GM12878 (cell line): ENCODE measurements around the gene RBM4B. TPM values are rescaled to one million over a fixed set of nuclear protein-coding genes. Genes with fewer than 3 reads are reported as not detected.

Source experiments
- ATAC-seq: fragments of 200-7000 bp; cut with Tn5 transposase; 3 replicates; pipeline ENCODE4 v1.9.1; 2020; ENCODE audit warnings: mild to moderate bottlenecking, moderate library complexity
- BruUV-seq: library from RNA; stranded (reverse); fragments of 400-500 nt; replicated peaks from 2 replicates; lab custom pipeline; 2021; lab: Mats Ljungman, UMichigan
- CTCF ChIA-PET: fragments of 300-600 bp; sonication (Branson Sonifier 250); formaldehyde crosslinking; extraction: SDS; loops from one replicate; lab custom pipeline; 2021; ENCODE audit warnings: inconsistent platforms; lab: Yijun Ruan, JAX
- POLR2A ChIA-PET: fragments of 350-600 bp; formaldehyde crosslinking; extraction: SDS; loops from one replicate; lab custom pipeline; 2021; ENCODE audit warnings: inconsistent platforms; lab: Charles Lee
- RAD21 ChIA-PET: fragments of 300-600 bp; sonication (Branson Sonifier 250); formaldehyde crosslinking; loops from one replicate; lab custom pipeline; 2023; ENCODE audit warnings: antibody characterized with exemption; ENCODE audit not compliant: unreplicated experiment; lab: Charles Lee
- SMC1A ChIA-PET: fragments of 300-600 bp; sonication (Branson Sonifier 250); formaldehyde crosslinking; loops from one replicate; lab custom pipeline; 2023; ENCODE audit not compliant: unreplicated experiment, uncharacterized antibody; lab: Charles Lee
- DNase-seq: peaks from one replicate; pipeline ENCODE4 v3.0.0-alpha.2; 2011; ENCODE audit warnings: low read depth, low spot score
- FAIRE-seq: peaks from 3 replicates; lab custom pipeline; 2011; peaks lifted over from hg19 to GRCh38; lab: Jason Lieb, UNC
- H2AFZ ChIP-seq: 2 replicates; pipeline ENCODE4 v1.6.0; 2011; ENCODE audit warnings: low read depth, low read length, control low read depth; ENCODE audit not compliant: control insufficient read depth
- H3K27ac ChIP-seq: 2 replicates; pipeline ENCODE4 v1.5.1; 2011; ENCODE audit warnings: control low read depth; ENCODE audit not compliant: control insufficient read depth, insufficient read depth
- H3K27me3 ChIP-seq, 2 experiments: replicated peaks in 1 of 2; 2 replicates each; pipeline versions ENCODE4 v1.6.0 to v1.6.1; 2011; ENCODE audit warnings: low read length in 1 of 2; ENCODE audit not compliant: control insufficient read depth in 2 of 2, insufficient read depth in 2 of 2
- H3K36me3 ChIP-seq, 2 experiments: 2 replicates each; pipeline ENCODE4 v1.5.1; 2011; ENCODE audit warnings: low read length in 1 of 2; ENCODE audit not compliant: control insufficient read depth in 2 of 2, insufficient read depth in 2 of 2
- H3K4me1 ChIP-seq: 2 replicates; pipeline ENCODE4 v1.6.1; 2011; ENCODE audit warnings: mild to moderate bottlenecking, low read length, moderate library complexity, mixed read lengths; ENCODE audit not compliant: control insufficient read depth, insufficient read depth
- H3K4me2 ChIP-seq: 2 replicates; pipeline ENCODE4 v1.6.0; 2011; ENCODE audit warnings: control low read depth; ENCODE audit not compliant: control insufficient read depth, insufficient read depth
- H3K4me3 ChIP-seq: fragments of 200-600 bp; sonication (generic); 2 replicates; pipeline ENCODE4 v1.5.1; 2016
- H3K79me2 ChIP-seq: 2 replicates; pipeline ENCODE4 v1.6.0; 2011; ENCODE audit warnings: low read length; ENCODE audit not compliant: control insufficient read depth, insufficient read depth
- H3K9ac ChIP-seq: 2 replicates; pipeline ENCODE4 v1.8.0; 2011; ENCODE audit warnings: low read length, control low read depth, mixed read lengths; ENCODE audit not compliant: control insufficient read depth, insufficient read depth
- H3K9me3 ChIP-seq: replicated peaks from 3 replicates; pipeline ENCODE4 v1.5.1; 2011; ENCODE audit warnings: mild to moderate bottlenecking, low read length; ENCODE audit not compliant: control insufficient read depth, insufficient read depth
- H4K20me1 ChIP-seq: 2 replicates; pipeline ENCODE4 v1.6.0; 2011; ENCODE audit not compliant: control insufficient read depth, insufficient read depth
- BACH1 ChIP-seq: fragments of 450-650 bp; IDR thresholded peaks from 2 replicates; pipeline ENCODE4 v1.6.1; 2017; ENCODE audit warnings: mild to moderate bottlenecking, borderline replicate concordance
- CBX3 ChIP-seq: fragments of 200-600 bp; sonication (generic); IDR thresholded peaks from 2 replicates; pipeline ENCODE4 v1.6.1; 2016; ENCODE audit warnings: low read depth, borderline replicate concordance
- CHD1 ChIP-seq: IDR thresholded peaks from 2 replicates; pipeline ENCODE4 v1.6.1; 2012; ENCODE audit warnings: low read depth, low read length, improper control_type of control experiment
- CREB1 ChIP-seq: IDR thresholded peaks from 2 replicates; pipeline ENCODE4 v1.6.1; 2012; ENCODE audit warnings: low read depth, mild to moderate bottlenecking, inconsistent platforms
- FOS ChIP-seq: IDR thresholded peaks from 3 replicates; pipeline ENCODE4 v1.6.1; 2011; ENCODE audit warnings: borderline replicate concordance; ENCODE audit not compliant: insufficient read length; ENCODE audit errors: extremely low read depth
- FOXM1 ChIP-seq: IDR thresholded peaks from 2 replicates; pipeline ENCODE4 v1.6.1; 2012; ENCODE audit warnings: low read depth, mild to moderate bottlenecking, inconsistent platforms, low read length, moderate library complexity
- HDGF ChIP-seq: fragments of 450-650 bp; IDR thresholded peaks from 2 replicates; pipeline ENCODE4 v1.6.1; 2016; ENCODE audit warnings: antibody characterized with exemption
- MYB ChIP-seq: fragments of 150-350 bp; IDR thresholded peaks from 2 replicates; pipeline ENCODE4 v1.6.1; 2014; ENCODE audit warnings: mild to moderate bottlenecking, low read depth, low read length, borderline replicate concordance
- PAX5 ChIP-seq: IDR thresholded peaks from 2 replicates; pipeline ENCODE4 v1.6.1; 2011; ENCODE audit warnings: low read depth, low read length, borderline replicate concordance
- POLR2A ChIP-seq: IDR thresholded peaks from 2 replicates; pipeline ENCODE4 v1.6.1; 2011; ENCODE audit warnings: low read depth, mild to moderate bottlenecking, low read length
- SMC3 ChIP-seq: IDR thresholded peaks from 2 replicates; pipeline ENCODE4 v1.6.1; 2011; ENCODE audit warnings: low read length, improper control_type of control experiment, borderline replicate concordance
- SREBF1 ChIP-seq: IDR thresholded peaks from 2 replicates; pipeline ENCODE4 v1.6.1; 2012; ENCODE audit warnings: mild to moderate bottlenecking, low read length
- STAT3 ChIP-seq: IDR thresholded peaks from 2 replicates; pipeline ENCODE4 v1.6.1; 2011; ENCODE audit warnings: low read depth, low read length, improper control_type of control experiment
- TBL1XR1 ChIP-seq: IDR thresholded peaks from 2 replicates; pipeline ENCODE4 v1.6.1; 2012; ENCODE audit warnings: low read depth, low read length, improper control_type of control experiment
- ZNF384 ChIP-seq: IDR thresholded peaks from 2 replicates; pipeline ENCODE4 v1.6.1; 2012; ENCODE audit warnings: low read depth, mild to moderate bottlenecking, low read length, improper control_type of control experiment, borderline replicate concordance
- WGBS: methylation state at CpG from one replicate; pipeline ENCODE4 v1.1.6; 2016; ENCODE audit warnings: low lambda C conversion rate; ENCODE audit not compliant: insufficient replicate concordance, insufficient coverage; ENCODE audit errors: missing lambda C conversion rate; 5-methylcytosine and 5-hydroxymethylcytosine counted together
- in situ Hi-C: fragments of 300-500 bp; cut with MboI; formaldehyde crosslinking; loops from 9 replicates; pipeline ENCODE4 v1.14.3; 2018; ENCODE audit warnings: mixed read lengths
- intact Hi-C: fragments of 100-400 bp; cut with micrococcal nuclease; formaldehyde crosslinking; loops from one replicate; pipeline ENCODE4 v1.14.2; 2022; ENCODE audit not compliant: unreplicated experiment
- polyA plus RNA-seq, 11 experiments: library from polyadenylated mRNA; depleted of rRNA in 4 of 11; unstranded in 6 of 11; stranded (reverse) in 5 of 11; fragments of >200 nt; fragmentation: Nextera tagmentation in 4 of 11; fragmentation: Illumina TruSeq in 1 of 11; extraction: Ambion mirVana in 4 of 11; extraction: Trizol in 1 of 11; gene quantifications; 1 replicate in 1 of 11; 2 replicates in 10 of 11; pipeline versions ENCODE4 v1.2.1 to v1.2.3, GENCODE V29; 2011 to 2016; ENCODE audit warnings: inconsistent platforms in 2 of 11, missing spikeins in 2 of 11, low read depth in 1 of 11
- total RNA-seq, 4 experiments: library from RNA; depleted of rRNA in 3 of 4; stranded (reverse); fragments of >200 nt in 3 of 4; fragmentation: Illumina TruSeq in 1 of 4; extraction: Trizol in 1 of 4; gene quantifications; 2 replicates each; pipeline versions ENCODE4 v1.2.1 to v1.2.3, GENCODE V29; 2013 to 2021
- TF ChIP-seq, protein P1 (sequence below): IDR thresholded peaks from 2 replicates; pipeline ENCODE4 v1.6.1; 2012; ENCODE audit warnings: low read depth, low read length, improper control_type of control experiment

The RBM4B gene
- total and polyA plus RNA-seq, 10 of the 15 experiments (the other 5 are each of a cell fraction or from before 2014, with no cell fraction given): 16.1 to 37.0 (median 21.6) TPM

DNA sequence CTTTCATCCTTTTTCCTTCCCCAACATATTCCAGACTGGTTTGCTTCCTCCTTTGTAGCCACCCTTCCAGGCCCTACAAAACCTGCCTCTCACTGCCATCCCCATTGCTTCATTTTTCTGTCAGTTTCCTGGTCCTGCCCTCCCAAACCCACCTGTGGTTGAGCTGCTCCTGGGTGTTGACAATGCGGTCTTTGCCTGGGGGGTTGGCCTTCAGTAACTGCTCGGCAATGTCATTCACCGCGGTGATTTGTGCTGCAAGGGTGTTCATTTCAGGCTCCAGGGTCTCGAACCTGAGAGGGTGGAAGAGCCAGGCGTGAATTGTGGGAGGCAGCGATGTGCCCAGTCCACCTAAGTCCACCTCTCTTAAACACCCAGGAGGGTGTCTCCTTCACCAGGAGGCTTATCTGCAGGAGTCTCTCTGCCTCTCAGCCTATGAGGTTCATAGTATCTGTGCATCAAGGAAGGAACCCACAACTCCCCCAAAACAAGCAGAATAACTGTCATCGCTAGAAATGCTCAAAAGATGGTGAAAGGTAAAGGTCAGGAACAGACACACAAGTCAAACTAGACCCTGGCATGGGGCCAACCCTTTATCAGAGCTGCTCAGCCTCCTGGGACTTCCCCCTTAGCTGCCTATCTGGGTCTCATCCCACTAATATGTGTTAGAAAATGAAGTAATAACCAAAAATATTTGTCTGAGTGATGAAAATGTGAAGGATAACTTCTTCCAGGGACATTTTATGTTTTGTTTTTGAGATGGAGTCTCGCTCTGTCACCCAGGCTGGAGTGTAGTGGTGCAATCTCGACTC lies 23.9 kb upstream of the RBM4B start:
- intact Hi-C loops: no loop called here
- H3K9me3 ChIP-seq: no peaks in the 10 kb centered on the region
- H3K4me3 ChIP-seq: no peak overlapping the region
- no peaks in the 10 kb centered on the region for H3K36me3 ChIP-seq
- BruUV-seq: no TSS peak
- no peaks in the 10 kb centered on the region for H3K27me3 ChIP-seq
- no peak for DNase-seq
- H4K20me1 ChIP-seq: no peaks in the 10 kb centered on the region
- SMC1A ChIA-PET: interaction anchor here (0.5 kb wide), 1 partner anchor 107 kb away, joined by 3 read pairs; no protein-coding TSS in a partner anchor
- H3K79me2 ChIP-seq: no peaks in the 10 kb centered on the region
- RAD21 ChIA-PET: interaction anchor here (1.3 kb wide), 1 partner anchor 130 kb away, joined by 3 read pairs; no protein-coding TSS in a partner anchor
- no peak for ATAC-seq
- in situ Hi-C loops: no loop called here
- POLR2A ChIA-PET: interaction anchor here (0.6 kb wide), 1 partner anchor 262 kb away, joined by 6 read pairs; no protein-coding TSS in a partner anchor
- TF ChIP-seq CREB1 (no peak), BACH1 (no peak), MYB (no peak), TBL1XR1 (no peak), POLR2A (no peak), STAT3 (no peak), PAX5 (no peak), ZNF384 (no peak), FOS (no peak), CHD1 (no peak), HDGF (no peak), CBX3 (no peak), FOXM1 (no peak), SMC3 (no peak), SREBF1 (no peak)
- TF ChIP-seq, protein P1, sequence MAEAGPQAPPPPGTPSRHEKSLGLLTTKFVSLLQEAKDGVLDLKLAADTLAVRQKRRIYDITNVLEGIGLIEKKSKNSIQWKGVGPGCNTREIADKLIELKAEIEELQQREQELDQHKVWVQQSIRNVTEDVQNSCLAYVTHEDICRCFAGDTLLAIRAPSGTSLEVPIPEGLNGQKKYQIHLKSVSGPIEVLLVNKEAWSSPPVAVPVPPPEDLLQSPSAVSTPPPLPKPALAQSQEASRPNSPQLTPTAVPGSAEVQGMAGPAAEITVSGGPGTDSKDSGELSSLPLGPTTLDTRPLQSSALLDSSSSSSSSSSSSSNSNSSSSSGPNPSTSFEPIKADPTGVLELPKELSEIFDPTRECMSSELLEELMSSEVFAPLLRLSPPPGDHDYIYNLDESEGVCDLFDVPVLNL: no peak
- FAIRE-seq: no peak
- H3K27ac ChIP-seq: no peak overlapping the region
- WGBS: 65% methylated on average over 10 of the region's 10 CpGs
- no peak overlapping the region for H3K4me2 ChIP-seq
- H3K9ac ChIP-seq: no peak overlapping the region
- CTCF ChIA-PET: interaction anchor here (0.6 to 1.1 kb wide), 2 partner anchors 133 to 675 kb away, joined by 3 to 4 read pairs; partner anchors contain the start of gene CATSPER1
- no peaks in the 10 kb centered on the region for H3K4me1 ChIP-seq
- H2AFZ ChIP-seq: no peak overlapping the region
